Measurements from ENCODE around the gene TOMM40. TPM values are rescaled to one million over a fixed set of nuclear protein-coding genes. Genes with fewer than 3 reads are reported as not detected.

TOMM40 gene
- total RNA-seq: 100 to 1,000 TPM in 1 of 4 donors, 10 to 100 TPM in 3; 42.3 to 111 (median 71.4) TPM
- polyA plus RNA-seq: 100 to 1,000 TPM in 1 of 3 donors, 10 to 100 TPM in 2; 67.6 to 330 (median 69.7) TPM
- long read RNA-seq, donor 1, transcript TOMM40-202 (10 exons, 1,709 nt): major isoform, 81 of 125 reads
- long read RNA-seq, donor 1, transcript TOMM40-203 (9 exons, 1,725 nt): minor isoform, 19 of 125 reads
- long read RNA-seq, donor 1, transcript TOMM40-201 (10 exons, 1,707 nt): minor isoform, 14 of 125 reads
- long read RNA-seq, donor 1, partial matches to known transcripts: 5 of 125 reads
- long read RNA-seq, donor 1, other reads (novel, unspliced or antisense): 6 of 125 reads
- long read RNA-seq, donor 2, transcript TOMM40-201 (10 exons, 1,707 nt): minor isoform, 51 of 405 reads
- long read RNA-seq, donor 2, transcript TOMM40-203 (9 exons, 1,725 nt): minor isoform, 70 of 405 reads
- long read RNA-seq, donor 2, transcript TOMM40-202 (10 exons, 1,709 nt): major isoform, 246 of 405 reads
- long read RNA-seq, donor 2, partial matches to known transcripts: 12 of 405 reads
- long read RNA-seq, donor 2, other reads (novel, unspliced or antisense): 24 of 405 reads

GRCh38 chr19:44891016-44891882, at the start of gene TOMM40:
TOMM40 (plus strand) TSS chr19:44891254; CDS start chr19:44891416, 162 bp downstream.
- Histone ChIP-seq H3K9me3 (no peaks in the 10 kb centered on the region), H3K4me1 (peaks cover 21% of the 10 kb centered on the region), H3K27ac (peak within 1 kb of the TSS; percentile 94), H3K27me3 (ENCODE audit: insufficient read depth in 3 of 3, low read length in 2 of 3) (no peaks in the 10 kb centered on the region), H3K4me3 (peak within 1 kb of the TSS; percentile 72), H3K36me3 (ENCODE audit: insufficient read depth in 1 of 2, low read depth in 1 of 2) (peaks cover 7 to 39% of the 10 kb centered on the region in 2 donors)
- 0% methylated on average over 57 to 81 of the region's 81 CpGs for WGBS, 3 donors
- DNase-seq (peak; percentile 100), ATAC-seq (no peak)
- TF ChIP-seq CTCF (IDR thresholded peaks at IDR 0.05): peak; percentile 10
- intact Hi-C loops (cut with DNase I): no loop called here

GRCh38 chr19:44845286-44845611, 45.8 kb upstream of the TOMM40 start:
- DNase-seq (peak in 1 of 2 donors; percentile 43), ATAC-seq (no peak)
- Histone ChIP-seq H3K27me3 (ENCODE audit: insufficient read depth in 3 of 3, low read length in 2 of 3) (no peaks in the 10 kb centered on the region), H3K4me3 (peak overlapping the region; percentile 78), H3K36me3 (ENCODE audit: insufficient read depth in 1 of 2, low read depth in 1 of 2) (no peaks in the 10 kb centered on the region), H3K4me1 (no peaks in the 10 kb centered on the region), H3K27ac (peak overlapping the region; percentile 76), H3K9me3 (no peaks in the 10 kb centered on the region)
- 6 to 15% (median 7%) methylated on average over 12 of the region's 12 CpGs for WGBS, 3 donors
- intact Hi-C loops (cut with DNase I): loop anchor here in 1 of 2 donors (1.0 to 10.0 kb wide), 3 partner anchors 120 to 270 kb away; no protein-coding TSS in a partner anchor
- no peak for TF ChIP-seq CTCF (IDR thresholded peaks at IDR 0.05)

GRCh38 chr19:44845612-44846454, 45.2 kb upstream of the TOMM40 start, which contains the start of gene NECTIN2:
NECTIN2 (plus strand) TSS chr19:44846297; CDS start chr19:44846526, 229 bp downstream.
- 1% methylated on average over 37 to 67 of the region's 67 CpGs for WGBS, 3 donors
- peak within 1 kb of the TSS; percentile 78 for H3K4me3 ChIP-seq
- H3K9me3 ChIP-seq: no peaks in the 10 kb centered on the region
- TF ChIP-seq CTCF (IDR thresholded peaks at IDR 0.05): peak; percentile 55
- no peaks in the 10 kb centered on the region for H3K4me1 ChIP-seq
- no peaks in the 10 kb centered on the region for H3K27me3 ChIP-seq (ENCODE audit: insufficient read depth in 3 of 3, low read length in 2 of 3)
- H3K36me3 ChIP-seq (ENCODE audit: insufficient read depth in 1 of 2, low read depth in 1 of 2): no peaks in the 10 kb centered on the region
- DNase-seq (peak; percentile 100), ATAC-seq (peak; percentile 89 to 92 (median 90))
- H3K27ac ChIP-seq: peak within 1 kb of the TSS; percentile 83
- intact Hi-C loops (cut with DNase I): loop anchor here in 1 of 2 donors (1.0 to 10.0 kb wide), 3 partner anchors 121 to 271 kb away; no protein-coding TSS in a partner anchor
